GM18498 (cell line): ENCODE results near the gene CD84.
"Not testable (repeated sequence)": the region's sequence is repeated elsewhere in the genome, so short reads cannot be mapped to it uniquely, and the experiment has no call there.

ENCODE experiments used
- ATAC-seq: cut with Tn5 transposase; IDR thresholded peaks from one replicate; pipeline ENCODE4 v1.9.1; 2021; ENCODE audit warnings: mild to moderate bottlenecking, moderate library complexity; ENCODE audit not compliant: unreplicated experiment

The CD84 gene

DNA sequence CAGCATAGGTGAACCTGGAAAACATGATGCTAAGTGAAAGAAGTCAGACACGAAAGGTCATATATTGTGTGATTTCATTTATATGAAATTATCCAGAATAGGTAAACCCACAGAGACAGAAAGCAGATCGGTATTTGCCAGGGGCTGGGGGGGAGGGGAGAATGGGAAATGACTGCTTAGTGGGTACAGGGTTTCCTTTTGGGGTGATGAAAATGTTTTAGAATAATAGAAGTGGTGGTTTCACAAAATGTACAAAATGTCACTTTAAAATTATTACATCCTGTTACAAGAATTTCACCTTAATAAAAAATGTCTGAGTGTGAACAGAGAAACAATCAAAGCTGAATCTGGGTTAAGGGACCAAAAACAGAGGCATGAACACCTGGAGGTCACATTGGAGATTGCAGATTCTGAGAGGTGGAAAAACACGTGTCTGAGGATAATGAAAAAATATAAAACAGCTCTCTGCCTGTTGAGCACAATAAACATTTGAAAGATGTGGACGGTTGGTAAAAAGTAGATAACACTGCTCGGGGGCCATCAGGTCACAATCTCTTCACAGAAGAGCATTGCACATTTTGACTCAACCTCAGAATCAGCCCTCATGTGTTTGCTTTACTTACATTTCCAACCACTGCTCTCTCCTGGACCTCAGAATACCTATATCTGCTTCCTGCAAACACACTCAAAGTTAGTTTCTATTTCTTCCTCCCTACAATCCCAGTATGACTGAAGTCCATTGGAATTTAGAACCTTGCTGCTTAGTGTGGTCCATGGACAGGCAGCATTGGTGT is 59.5 kb downstream of the CD84 start:
- no peak for ATAC-seq

DNA sequence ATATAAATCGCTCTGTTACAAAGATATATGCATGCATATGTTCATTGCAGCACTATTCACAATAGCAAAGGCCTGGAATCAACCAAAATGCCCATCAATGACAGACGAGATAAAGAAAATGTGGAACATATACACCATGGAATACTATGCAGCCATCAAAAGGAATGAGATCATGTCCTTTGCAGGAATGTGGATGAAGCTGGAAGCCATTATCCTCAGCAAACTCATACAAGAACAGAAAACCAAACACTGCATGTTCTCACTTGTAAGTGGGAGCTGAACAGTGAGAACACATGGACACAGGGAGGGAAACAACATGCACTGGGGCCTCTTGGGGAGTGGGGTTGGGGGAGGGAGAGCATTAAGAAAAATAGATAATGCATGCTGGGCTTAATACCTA is 61.8 kb downstream of the CD84 start:
- ATAC-seq: not testable (repeated sequence)

DNA sequence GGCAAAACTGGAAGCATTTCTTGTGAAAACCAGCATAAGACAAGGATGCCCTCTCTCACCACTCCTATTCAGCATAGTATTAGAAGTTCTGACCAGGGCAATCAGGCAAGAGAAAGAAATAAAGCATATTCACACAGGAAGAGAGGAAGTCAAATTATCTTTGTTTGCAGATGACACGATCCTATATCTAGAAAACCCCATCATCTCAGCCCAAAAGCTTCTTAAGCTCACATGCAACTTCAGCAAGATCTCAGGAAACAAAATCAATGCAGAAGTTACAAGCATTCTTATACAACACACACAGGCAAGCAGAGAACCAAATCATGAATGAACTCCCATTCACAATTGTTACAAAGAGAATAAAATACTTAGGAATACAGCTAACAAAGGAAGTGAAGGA is 63.4 kb downstream of the CD84 start:
- not testable (repeated sequence) for ATAC-seq

DNA sequence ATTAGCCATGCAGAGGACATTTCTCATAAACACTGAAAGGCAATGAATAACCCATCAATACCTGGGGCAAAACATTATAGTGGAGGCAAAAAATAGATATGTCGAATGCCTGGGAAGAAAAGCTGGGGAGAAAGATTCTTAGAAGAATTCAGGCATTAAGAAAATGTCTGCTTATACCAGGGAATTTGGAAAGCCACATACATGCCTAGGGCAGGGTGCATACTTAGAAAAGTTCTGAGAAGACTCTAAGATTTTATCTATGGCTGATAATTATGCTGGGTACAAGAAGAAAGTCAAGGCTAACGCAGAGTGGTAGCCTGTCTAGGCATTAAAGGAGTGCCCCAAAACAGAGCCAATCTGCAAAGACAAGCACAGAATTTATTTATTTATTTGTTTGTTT is 74.6 kb downstream of the CD84 start:
- ATAC-seq: no peak

DNA sequence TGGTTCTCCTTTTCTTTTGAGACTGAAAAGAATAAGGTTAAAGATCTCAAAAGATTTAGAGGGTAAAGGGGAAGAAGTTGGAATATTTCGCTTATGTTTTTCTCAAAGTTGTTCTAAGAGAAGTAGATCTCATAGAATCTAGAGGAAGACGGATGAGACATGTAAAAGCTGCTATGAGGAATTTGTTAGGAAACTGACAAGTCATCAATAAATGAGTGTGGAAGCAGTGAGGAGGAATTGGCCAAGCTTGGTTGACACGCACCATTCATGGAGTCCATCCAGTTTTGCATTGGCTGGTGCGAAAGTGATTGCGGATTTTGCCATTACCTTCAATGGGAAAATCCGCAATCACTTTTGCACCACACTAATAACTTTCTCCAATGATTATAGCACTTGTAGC is 76.2 kb downstream of the CD84 start:
- no peak for ATAC-seq

DNA sequence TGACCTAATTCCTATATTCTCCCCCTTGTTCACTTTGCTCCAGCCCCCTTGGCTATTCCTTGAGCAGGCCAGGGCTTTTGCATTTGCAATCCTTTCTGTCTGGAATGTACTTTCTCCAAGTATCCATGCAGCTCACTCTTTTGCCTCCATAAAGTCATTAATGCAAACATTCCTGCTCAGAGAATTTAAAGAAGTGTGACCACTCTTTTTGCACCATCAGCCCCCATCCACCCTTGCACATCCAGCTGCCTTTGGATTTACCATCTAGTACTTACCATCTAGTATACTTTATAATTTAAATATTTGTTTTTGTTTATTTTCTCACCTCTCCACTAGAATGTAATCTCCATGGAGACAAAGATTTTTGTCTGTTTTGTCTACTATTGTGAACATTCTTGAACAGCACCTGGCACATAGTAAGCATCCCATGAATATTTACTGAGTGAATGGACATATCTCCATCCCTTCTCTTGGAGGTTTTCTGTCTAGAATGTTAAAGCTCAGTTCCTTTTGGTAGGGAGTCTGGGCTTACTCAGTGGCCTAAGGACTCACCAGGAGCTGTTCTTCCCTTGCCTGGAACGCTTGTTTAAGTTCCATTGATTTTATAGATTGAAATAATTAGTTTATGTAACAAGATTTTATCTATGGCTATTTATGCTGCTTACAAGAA is 78.8 kb downstream of the CD84 start:
- no peak for ATAC-seq

DNA sequence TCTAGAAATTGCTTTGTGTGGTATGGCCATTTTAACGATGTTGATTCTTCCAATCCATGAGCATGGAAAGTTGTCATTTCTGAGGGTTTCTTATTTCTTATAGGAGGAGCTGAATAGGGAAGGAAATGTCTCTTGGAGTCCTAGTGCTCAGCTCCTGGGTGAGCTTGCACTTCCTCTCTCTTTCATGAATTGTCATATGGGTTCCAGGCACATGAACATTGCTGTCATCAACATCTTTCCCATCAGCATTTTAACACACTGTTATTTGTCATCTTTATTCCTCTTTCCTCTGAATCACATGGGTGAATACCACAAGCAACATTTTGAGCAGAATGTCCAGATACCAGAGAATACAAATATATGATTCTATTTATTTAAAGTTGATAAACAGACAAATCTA is 79.7 kb downstream of the CD84 start:
- no peak for ATAC-seq

DNA sequence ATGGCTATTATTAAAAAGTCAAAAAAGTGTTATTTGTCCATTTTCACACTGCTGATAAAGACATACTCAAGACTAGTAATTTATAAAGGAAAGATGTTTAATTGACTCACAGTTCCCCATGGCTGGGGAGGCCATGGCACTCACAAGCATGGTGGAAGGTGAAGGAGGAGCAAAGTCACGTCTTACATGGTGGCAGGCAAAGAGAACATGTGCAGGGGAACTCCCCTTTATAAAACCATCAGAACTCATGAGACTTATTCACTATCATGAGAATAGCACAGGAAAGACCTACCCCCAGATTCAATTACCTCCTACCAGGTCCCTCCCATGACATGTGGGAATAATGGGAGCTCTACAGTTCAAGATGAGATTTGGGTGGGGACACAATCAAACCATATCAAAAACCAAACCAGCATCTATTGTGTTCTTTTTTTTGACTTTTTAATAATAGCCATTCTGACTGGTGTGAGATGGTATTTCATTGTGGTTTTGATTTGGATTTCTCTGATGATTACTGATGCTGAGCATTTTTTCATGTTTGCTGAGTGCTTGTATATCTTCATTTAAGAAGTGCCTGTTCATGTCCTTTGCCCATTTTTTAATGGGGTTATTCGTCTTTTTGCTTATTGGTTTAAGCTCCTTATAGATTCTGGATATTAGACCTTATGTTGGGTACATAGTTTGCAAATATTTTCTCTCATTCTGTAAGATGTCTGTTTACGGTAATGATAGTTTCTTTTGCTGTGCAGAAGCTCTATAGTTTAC is 80.8 kb downstream of the CD84 start:
- ATAC-seq: not testable (repeated sequence)

DNA sequence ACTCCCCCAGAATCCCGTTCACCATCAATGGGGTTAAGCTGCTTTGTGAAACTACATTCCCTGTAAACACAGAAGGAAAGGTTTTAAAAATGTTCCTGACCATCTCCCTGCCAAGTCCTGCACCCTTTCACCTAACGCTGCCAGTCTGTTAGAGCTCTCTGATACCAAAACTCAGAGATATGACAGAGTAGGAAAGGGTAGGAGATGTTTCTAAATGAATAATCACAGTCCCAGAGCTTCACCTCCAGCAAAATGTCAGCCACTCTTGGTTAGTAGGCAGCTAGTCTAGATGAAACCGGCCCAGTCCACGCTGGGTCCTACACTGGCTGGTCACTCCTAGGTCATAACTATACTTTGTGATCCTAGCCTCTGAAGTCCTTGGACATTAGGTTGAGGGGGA is 83.0 kb downstream of the CD84 start:
- no peak for ATAC-seq

DNA sequence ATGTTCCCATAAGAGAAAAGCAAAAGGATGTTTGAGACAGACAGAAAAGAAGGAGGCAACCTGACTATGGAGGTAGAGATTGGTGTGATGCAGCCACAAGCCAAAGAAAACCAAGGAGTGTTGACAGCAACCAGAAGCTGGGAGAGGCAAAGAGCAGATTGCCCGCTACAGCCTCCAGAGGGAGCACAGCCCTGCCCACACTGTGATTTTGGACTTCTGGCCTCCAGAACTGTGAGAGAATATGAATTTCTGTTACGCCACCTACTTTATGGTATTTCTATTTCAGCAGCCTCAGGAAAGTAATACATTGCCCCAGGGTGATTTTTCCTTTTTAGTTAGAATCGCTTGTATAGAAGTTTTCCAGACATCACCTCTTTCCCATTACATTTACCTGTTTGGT is 84.7 kb downstream of the CD84 start:
- ATAC-seq: no peak

DNA sequence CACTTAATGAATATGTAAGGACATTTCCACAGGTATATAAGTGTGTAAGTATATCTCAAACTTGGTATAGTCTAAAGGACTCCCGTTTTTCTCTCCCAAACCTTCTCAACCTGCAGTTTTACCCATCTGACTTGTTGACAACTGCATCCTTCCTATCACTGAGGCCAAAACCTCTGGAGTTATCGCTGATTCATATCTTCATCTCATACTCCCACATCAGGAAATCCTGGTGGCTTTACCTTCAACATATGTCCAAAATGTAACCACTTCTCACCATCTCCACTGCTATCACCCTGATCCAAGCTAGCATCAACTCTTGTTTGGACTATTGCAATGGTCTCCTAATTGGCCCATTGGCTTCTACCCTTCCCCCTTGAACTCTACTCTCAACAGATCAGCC is 86.7 kb downstream of the CD84 start:
- no peak for ATAC-seq

DNA sequence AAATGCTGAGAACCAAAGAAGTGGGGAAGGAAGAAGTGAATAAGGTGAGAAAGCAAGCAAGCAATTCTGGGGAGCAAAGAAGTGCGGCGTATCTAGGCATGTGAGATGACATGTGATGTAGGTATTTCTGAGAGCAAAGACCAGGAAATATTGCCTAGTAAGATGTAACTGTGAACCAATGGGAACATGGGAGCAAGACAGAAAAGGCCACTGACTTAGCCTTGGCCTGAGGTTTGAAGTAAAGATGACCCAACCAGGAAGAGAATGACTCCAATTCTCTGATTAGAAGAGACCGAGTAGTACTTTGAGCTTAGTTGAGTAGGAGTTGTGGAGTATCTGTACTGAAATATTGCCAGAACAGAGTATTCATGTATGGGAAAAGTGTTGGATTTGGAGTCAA is 87.3 kb downstream of the CD84 start:
- no peak for ATAC-seq
